ENCODE results near the gene PBX3.

Gene PBX3

DNA sequence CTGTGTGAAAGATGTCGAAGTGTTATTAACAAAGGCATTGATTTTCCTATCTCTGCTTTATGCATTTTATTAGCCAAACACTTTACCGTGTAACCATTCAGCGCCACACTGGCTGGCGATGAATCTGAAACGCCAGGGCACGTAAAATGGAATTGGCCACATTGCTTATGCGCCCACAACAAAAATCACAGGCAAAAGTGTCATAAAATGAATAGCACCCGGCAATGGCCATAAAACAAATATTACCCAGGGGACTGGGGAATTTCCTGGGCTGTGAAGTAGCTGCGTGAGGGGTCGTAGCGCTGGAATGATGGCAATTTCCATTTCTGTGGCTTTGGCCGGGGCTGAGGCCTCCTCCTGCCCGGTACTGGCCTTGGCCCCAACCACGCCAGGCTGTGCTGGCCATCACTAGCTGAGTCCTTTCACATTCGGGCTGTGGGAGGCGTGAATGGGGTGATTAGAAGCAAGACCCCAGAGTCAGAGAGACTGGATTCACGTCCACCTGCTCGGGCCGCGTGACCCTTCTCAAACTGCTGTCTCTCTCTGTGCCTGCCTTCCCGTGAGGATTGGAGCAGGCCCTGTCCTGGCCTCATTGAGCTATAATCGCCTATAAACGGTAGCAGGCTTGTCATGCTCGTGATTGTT is 254.5 kb downstream of the PBX3 start:
- DNase-seq (ENCODE audit: low read depth, low spot score): no peak
- in situ Hi-C loops (cut with HindIII; ENCODE audit: low sequenced_read_pairs): no loop called here
- no peak overlapping the region for H3K4me3 ChIP-seq (ENCODE audit: low read depth, low read length)
- TF ChIP-seq, protein P1, sequence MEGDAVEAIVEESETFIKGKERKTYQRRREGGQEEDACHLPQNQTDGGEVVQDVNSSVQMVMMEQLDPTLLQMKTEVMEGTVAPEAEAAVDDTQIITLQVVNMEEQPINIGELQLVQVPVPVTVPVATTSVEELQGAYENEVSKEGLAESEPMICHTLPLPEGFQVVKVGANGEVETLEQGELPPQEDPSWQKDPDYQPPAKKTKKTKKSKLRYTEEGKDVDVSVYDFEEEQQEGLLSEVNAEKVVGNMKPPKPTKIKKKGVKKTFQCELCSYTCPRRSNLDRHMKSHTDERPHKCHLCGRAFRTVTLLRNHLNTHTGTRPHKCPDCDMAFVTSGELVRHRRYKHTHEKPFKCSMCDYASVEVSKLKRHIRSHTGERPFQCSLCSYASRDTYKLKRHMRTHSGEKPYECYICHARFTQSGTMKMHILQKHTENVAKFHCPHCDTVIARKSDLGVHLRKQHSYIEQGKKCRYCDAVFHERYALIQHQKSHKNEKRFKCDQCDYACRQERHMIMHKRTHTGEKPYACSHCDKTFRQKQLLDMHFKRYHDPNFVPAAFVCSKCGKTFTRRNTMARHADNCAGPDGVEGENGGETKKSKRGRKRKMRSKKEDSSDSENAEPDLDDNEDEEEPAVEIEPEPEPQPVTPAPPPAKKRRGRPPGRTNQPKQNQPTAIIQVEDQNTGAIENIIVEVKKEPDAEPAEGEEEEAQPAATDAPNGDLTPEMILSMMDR (IDR thresholded peaks at IDR 0.05; ENCODE audit: low read depth, low read length): no peak

DNA sequence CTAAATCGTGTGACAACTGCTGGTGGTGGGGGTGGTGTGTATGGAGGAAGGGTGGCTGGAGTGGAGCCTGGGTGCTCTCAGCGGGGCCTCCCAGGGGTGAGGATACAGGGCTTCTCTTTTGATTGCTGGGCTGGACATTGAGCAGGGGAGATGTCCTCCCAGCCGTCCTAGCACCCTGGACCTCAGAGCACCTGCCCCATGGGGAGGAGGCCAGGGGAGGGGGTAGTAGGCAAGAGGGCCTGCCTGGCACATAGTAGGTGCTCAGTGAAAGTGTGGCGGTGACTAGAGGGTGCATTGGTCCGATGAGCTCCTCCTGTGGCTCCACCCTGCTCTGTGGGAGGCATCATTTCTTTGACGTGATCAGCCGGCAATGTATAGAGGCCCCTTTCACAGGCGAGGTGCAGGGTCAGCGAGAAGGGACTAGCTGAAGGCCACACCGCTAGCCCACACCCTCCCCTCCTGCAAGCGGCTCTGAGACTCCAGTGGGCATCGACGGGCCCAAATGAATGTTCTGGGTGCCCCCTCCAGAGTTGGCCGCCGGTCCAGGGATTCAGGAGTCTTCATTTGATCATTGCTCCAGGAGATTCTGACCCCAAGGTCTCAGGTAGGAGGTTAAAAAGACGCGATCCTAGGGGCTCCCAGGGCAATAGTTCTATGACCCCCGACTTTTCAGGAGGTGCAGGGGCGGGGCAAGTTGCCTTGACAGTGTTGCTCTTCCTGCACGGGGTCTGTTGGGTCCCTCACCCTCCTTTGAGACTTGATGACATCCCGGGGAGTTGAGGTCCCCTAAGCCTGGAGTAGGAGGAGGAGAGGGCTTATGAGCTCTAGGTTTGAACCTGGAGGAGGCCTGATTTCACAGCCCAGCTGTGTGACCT is 255.5 kb downstream of the PBX3 start:
- no peak for DNase-seq (ENCODE audit: low read depth, low spot score)
- TF ChIP-seq, protein P1 (IDR thresholded peaks at IDR 0.05; ENCODE audit: low read depth, low read length): no peak
- no peak overlapping the region for H3K4me3 ChIP-seq (ENCODE audit: low read depth, low read length)
- in situ Hi-C loops (cut with HindIII; ENCODE audit: low sequenced_read_pairs): no loop called here

- TF ChIP-seq, protein P1 (IDR thresholded peaks at IDR 0.05; ENCODE audit: low read depth, low read length): peak; percentile 35
- in situ Hi-C loops (cut with HindIII; ENCODE audit: low sequenced_read_pairs): no loop called here
- DNase-seq (ENCODE audit: low read depth, low spot score): no peak
- H3K4me3 ChIP-seq (ENCODE audit: low read depth, low read length): no peak overlapping the region
Measured at GRCh38 chr9:126009047-126009446, 261.9 kb downstream of the PBX3 start.

- H3K4me3 ChIP-seq (ENCODE audit: low read depth, low read length): no peak overlapping the region
- in situ Hi-C loops (cut with HindIII; ENCODE audit: low sequenced_read_pairs): no loop called here
- no peak for DNase-seq (ENCODE audit: low read depth, low spot score)
Measured at GRCh38 chr9:126014726-126015125, 267.6 kb downstream of the PBX3 start.

DNA sequence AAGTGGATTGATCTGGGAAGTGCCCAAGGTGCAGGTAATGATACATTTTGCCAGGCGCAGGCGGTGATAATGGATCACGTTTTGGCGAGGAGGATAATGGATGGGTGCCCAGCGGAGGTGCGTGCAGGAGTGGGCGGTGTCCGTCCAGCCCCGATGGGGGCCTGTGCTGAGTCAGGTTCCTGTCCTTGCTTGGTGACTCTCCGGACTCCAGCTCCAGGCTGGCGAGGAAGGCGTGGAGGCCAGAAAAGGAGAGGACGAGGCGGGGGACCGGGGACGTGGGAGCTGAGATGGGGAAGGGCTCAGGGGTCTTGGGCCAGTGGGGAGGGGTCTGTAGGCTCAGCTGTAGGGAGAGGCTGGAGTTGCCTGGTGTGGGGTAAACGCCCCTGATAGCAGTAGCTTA is 268.3 kb downstream of the PBX3 start:
- in situ Hi-C loops (cut with HindIII; ENCODE audit: low sequenced_read_pairs): no loop called here
- no peak overlapping the region for H3K4me3 ChIP-seq (ENCODE audit: low read depth, low read length)
- DNase-seq (ENCODE audit: low read depth, low spot score): no peak
- TF ChIP-seq, protein P1 (IDR thresholded peaks at IDR 0.05; ENCODE audit: low read depth, low read length): no peak

More at GRCh38 chr9:126014726-126015125, 267.6 kb downstream of the PBX3 start:
- TF ChIP-seq, protein P1 (IDR thresholded peaks at IDR 0.05; ENCODE audit: low read depth, low read length): no peak

GRCh38 chr9:126016579-126017290 is 269.6 kb downstream of the PBX3 start:
- TF ChIP-seq, protein P1 (IDR thresholded peaks at IDR 0.05; ENCODE audit: low read depth, low read length): no peak
- no peak overlapping the region for H3K4me3 ChIP-seq (ENCODE audit: low read depth, low read length)
- in situ Hi-C loops (cut with HindIII; ENCODE audit: low sequenced_read_pairs): no loop called here
- no peak for DNase-seq (ENCODE audit: low read depth, low spot score)
